ENCODE results near the gene IRAK2.
"Not testable (repeated sequence)": the region's sequence is repeated elsewhere in the genome, so short reads cannot be mapped to it uniquely, and the experiment has no call there.

Gene IRAK2

DNA sequence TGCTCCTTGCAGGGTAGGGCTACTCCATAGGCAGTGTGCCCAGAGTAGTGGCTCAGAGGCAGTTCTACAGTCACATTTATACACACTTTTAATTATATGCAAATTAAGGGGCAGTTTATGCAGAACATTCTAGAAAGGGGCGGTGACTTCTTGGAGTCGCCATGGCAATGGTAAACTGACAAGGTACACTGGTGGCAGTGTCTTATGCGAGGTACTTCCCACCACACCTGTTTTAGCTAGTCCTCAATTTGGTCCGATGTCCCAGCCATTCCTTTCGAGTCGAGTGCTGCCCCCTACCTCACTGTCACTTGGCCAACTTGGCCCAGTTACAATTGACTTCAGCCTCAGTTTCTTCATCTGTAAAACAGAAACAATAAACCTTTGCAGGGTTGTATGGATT is 3.8 kb upstream of the IRAK2 start:
- no peak for DNase-seq (ENCODE audit: low read depth)

DNA sequence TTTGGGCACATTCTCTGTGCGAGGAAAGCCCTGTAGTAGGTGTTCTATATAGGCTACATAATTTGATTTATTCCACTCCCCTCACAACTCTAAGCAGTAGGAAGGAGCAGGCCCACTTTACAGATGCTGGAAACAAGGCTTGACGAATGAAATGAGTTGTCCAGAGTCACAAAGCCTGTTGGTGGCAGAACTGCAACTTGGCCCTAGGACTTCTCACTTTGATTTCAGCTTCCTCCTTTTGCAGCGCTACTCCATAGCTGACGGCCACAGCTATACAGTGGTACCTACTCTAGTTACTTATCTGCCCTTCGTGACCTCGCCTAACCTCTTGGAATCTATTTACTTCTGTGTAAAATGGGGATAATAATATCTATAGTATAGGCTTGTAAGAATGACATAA is 2.5 kb upstream of the IRAK2 start:
- no peak for DNase-seq (ENCODE audit: low read depth)

DNA sequence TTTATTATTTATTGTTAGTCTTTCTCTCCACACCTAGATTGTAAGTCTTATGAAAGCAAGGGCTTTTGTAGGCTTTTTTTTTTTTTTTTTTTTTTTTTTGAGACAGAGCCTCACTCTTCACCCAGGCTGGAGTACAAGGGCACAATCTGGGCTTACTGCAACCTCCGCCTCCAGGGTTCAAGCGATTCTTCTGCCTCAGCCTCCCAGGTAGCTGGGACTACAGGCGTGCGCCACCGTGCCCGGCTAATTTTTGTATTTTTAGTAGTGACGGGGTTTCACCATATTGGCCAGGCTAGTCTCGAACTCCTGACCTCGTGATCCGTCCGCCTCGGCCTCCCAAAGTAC is 546 bp upstream of the IRAK2 start:
- not testable (repeated sequence) for DNase-seq (ENCODE audit: low read depth)

DNA sequence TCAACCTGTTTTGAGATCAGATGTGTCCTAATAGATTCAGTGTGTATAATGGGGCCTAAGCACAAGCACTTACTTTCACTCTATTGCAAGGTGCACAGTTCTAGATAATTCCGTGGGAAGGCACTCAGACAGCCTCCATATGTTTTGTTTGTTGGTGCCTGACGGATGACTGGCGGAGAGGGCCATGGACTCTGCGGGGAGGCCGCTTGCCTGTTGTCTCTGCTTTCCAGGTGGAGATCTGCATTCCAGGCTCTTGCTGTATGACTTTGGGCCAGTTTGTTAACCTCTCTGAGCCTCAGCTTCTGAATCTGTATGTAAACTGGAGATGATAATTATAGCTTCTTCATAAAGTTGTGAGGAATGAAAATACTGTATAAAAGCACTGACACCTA is 1.5 kb downstream of the IRAK2 start:
- no peak for DNase-seq (ENCODE audit: low read depth)

DNA sequence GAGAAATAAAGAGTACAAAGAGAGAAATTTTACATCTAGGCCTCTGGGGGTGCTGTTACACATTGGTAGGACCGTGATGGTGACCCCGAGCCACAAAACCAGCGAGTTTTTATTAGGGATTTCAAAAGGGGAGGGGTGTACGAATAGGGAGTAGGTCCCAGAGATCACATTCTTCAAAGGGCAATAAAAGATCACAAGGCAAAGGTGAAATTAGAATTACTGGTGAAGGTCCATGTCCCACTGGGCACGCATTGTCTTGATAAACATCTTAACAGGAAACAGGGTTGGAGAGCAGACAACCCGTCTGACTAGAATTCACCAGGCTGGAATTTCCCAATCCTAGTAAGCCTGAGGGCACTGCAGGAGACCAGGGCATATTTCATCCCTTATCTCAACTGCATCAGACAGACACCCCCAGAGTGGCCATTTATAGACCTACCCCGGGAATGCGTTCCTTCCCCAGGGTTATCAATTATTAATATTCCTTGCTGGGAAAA is 4.3 kb downstream of the IRAK2 start:
- no peak for DNase-seq (ENCODE audit: low read depth)

DNA sequence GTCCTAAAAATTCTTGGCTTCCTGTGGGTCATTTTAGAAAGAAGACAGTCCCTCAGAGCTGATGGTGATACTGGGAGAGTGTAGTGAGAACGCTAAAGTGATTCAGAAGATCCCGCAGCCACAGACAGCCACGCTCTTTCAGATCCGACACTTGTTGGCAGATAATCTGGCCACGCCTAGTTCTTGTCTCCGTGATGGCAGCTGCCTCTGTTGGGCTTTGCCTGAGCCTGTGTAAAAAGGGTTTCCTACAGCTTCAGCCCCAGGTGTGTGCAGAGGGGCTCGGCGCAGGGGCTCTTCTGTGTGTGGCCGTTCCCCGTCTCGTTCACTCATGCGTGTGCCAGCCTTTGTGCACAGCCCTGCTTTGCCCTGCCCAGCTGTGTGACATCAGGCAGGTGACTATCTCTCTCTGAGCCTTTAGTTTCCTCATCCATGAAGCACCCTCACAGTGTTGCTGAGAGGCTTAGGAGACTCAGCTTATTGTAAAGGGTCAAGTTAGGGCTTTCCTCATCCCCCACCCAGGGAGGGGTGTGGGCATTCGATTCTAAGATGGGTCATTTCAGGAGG is 6.3 kb downstream of the IRAK2 start:
- DNase-seq (ENCODE audit: low read depth) = no peak

DNA sequence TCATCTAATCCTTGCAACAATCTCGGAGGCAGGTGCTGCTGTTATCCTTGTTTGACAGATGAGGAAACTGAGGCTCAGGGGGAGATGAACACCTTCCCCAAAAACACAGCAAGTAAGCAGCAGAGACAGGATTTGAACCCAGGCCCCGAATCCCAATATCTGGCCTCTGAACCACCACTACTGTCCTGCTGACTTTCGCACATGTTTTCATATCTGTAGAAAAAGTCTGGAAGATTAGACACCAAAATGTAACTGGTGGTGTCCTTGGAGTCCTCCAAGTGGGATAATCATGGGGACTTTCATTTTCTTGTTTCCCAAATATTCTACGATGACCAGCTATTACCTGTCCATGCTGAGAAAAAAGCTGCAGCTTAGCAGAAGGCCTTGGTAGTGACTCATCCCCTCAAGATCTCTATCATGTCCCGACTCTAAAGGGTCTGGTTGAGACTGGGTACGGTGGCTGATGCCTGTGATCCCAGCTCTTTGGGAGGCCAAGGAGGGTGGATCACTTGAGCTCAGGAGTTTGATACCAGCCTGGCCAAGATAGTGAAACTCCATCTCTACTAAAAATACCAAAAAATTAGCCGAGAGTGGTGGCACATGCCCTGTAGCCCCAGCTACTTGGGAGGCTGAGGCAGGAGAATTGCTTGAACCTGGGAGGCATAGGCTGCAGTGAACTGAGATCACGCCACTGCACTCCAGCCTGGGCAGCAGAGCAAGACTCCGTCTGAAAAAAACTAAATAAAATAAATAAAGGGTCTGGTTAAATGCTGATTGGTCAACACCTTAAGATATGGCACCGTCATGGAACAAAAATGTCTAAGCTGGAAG is 8.6 kb downstream of the IRAK2 start:
- DNase-seq (ENCODE audit: low read depth) = no peak

DNA sequence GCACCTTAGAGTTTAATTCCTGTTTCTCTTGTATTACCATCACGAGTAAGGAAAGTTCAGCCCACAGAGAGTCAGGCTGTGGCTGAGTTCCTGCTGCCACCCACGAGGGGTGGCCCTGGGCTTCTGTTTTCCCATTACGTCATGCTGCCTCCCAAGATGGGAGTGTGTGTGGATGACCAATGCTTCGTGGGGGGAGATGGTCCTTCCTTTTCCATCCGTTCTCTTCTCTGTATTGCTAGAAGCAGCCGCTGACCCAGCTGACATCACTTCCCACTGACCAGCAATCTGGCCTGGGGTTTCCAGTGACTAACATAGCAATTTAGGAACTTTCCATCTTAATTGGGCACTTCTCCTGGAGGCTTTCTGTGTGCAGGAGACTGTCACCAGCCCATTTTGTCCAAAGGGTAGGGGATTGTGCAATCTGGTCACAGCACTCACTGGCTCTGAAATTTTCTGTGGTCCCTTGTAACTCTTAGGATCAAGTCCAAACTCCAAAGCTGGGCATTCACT is 9.3 kb downstream of the IRAK2 start:
- DNase-seq (ENCODE audit: low read depth) = no peak

DNA sequence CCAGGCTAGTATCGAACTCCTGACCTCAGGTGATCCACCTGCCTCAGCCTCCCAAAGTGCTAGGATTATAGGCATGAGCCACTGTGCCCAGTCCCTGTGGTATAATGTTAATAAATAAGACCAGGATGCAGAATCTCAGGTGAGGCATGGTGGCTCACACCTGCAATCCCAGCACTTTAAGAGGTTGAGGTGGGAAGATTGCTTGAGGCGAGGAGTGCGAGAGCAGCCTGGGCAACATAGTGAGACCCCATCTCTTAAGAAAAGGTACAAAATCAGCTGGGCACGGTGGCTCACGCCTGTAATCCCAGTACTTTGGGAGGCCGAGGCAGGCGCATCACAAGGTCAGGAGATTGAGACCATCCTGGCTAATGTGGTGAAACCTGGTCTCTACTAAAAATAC is 10.6 kb downstream of the IRAK2 start:
- DNase-seq (ENCODE audit: low read depth) = not testable (repeated sequence)

DNA sequence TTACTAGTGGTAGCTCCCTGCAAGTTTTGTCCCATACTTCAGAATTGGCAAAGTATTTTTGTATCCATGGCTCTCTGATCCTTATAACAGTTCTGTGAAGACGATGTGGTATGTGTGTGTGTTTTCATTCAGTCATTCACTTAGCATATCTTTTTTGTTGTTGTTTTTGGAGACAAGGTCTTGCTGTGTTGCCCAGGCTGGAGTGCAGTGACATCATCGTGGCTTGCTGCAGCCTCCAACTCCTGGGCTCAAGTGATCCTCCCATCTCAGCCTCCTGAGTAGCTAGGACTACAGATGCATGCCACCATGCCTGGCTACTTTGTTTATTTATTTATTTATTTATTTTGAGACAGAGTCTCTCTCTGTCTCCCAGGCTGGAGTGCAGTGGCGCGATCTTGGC is 11.4 kb downstream of the IRAK2 start:
- not testable (repeated sequence) for DNase-seq (ENCODE audit: low read depth)

DNA sequence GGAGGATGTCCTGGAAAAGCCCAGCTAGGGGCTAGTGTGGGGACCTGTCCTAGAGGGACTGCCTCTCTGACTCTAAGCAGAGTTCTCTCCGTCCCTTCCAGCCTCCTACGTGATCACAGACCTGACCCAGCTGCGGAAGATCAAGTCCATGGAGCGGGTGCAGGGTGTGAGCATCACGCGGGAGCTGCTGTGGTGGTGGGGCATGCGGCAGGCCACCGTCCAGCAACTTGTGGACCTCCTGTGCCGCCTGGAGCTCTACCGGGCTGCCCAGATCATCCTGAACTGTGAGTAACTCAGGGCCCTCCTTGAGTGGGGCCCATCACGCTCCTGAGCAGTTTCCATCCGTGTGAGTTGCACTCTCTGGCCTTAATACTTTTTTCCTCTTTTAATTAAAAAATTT is 13.0 kb downstream of the IRAK2 start:
- no peak for DNase-seq (ENCODE audit: low read depth)

DNA sequence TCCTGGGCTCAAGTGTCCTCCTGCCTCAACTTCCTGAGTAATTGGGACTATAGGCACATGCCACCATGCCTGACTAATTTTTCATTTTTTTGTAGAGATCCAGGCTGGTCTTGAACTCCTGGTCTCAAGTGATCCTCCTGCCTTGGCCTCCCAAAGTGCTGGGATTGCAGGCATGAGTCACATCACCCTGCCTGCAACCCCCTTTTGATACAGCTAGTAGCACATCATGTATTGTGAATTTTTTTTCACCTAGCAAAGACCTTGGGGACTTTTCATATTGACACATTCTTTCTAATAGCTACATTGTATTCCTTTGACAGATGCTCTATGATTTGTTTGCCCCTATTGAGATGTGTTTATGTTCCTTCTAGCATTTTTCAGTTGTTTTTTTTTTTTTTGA is 14.2 kb downstream of the IRAK2 start:
- no peak for DNase-seq (ENCODE audit: low read depth)

DNA sequence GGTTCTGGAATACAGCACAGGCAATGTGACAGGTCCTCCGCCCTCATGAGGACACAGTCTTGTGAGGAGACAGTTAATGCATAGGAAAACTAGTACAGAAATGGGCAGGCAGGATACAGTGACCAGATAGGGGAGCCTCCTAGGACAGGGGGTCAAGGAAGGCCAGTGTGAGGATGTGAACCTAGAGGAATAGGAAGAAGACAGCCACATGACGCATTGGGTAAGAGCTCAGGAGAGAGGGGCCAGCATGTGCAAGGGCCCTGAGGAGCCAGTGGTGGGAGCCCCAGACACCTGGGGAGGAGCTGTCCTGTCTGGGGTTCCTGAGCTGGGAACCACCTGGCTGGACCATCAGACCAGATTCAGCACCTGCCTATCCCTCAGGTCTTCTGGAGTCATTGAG is 15.6 kb downstream of the IRAK2 start:
- no peak for DNase-seq (ENCODE audit: low read depth)

DNA sequence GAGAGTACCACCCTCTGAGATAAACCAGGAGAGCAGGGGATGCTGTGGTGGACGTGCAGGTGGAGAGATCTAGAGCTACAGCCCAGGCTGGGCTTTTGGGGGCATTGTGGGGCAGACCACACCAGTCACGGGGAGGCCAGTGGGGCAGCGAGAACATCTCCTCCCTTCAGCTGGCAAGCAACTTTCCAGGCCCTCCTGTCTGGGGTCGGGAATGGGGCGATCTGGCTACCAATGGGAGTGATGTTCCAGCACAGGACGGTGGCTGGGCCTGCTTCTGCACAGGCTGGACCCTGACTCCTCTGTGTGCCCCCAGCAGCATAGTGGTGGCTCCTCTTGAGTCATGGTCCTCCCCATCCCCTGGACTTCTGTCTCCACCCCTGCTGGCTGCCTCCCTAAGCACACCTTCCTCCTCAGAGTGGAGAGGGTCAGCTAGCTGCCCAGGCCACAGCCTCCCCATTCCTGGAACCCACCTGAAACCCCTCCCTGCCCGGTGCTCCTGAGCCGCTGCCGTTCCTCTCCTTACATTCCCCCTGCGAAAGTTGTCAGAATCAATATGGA is 16.1 kb downstream of the IRAK2 start:
- no peak for DNase-seq (ENCODE audit: low read depth)

DNA sequence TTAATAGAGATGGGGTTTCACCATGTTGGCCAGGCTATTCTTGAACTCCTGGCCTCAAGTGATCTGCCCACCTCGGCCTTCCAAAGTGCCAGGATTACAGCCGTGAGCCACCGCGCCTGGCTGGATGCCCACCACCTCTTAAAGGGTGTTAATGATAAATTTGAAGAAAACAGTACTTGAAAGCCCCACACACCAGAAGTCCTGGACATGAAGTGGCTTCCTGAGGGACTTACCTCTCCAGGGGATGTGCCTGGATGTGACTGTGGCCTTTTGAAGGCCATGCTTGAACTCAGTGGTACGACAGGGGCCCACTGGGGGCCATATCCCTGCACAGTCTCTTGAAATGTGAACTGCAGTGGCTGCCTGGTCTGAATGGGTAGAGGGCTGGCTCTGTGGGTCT is 18.2 kb downstream of the IRAK2 start:
- no peak for DNase-seq (ENCODE audit: low read depth)

DNA sequence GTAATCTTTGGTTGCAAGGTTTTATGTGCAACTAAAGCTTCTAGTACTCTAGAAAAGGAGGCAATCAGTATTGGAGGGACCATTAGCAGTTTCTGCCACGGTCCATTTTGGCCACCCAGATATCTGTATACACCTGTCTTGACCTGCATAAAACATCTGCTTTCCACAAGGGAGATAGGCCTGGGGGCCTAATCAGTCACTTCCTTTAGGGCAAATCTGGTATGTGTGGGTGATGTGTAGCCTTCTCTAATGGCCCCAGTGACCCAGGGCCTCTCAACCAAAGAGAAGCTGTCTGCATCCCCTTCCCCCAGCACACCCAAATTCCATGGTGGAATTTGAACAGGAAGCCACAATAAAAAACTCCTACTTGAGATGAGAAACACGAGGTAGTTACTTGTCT is 19.5 kb downstream of the IRAK2 start:
- DNase-seq (ENCODE audit: low read depth) = no peak

DNA sequence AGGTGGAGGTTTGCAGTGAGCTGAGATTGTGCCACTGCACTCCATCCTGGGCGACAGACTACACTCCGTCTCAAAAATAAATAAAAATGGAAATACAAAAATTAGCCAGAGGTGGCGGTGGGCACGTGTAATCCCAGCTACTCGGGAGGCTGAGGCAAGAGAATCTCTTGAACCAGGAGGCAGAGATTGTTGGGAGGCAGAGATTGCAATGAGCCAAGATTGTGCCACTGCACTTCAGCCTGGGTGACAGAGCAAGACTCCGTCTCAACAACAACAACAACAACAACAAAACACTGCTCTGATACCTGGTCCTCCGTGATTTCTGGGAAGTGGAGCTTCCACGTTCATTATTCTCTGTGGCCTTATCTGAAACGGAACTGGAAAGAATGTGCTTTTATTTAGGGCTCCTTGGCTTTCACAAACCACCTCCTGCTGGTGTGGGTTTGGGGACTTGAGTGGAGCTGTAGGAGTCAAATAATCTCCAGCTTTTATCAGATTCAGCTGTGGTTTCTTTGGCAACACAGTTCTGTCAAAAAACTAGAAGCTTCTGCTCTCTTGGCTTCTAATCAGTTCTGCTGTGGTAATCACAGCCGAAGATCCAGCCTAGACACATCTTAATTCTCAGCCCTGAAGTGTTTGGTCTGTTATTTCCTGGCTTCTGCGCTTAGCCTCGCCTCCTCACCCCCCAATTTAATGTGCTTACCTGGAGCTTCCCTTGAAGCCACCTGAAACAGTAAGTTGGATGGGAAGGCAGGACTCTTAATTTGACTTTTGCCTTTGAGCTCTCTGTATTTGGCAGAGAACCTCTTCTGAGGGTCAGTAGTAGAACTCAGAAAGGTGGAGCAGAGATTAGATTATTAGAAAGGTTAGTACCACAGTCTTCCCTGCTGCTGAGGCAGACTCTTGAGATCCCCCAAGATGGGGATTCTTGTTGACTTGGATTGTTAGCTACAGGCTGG is 21.4 kb downstream of the IRAK2 start:
- no peak for DNase-seq (ENCODE audit: low read depth)

DNA sequence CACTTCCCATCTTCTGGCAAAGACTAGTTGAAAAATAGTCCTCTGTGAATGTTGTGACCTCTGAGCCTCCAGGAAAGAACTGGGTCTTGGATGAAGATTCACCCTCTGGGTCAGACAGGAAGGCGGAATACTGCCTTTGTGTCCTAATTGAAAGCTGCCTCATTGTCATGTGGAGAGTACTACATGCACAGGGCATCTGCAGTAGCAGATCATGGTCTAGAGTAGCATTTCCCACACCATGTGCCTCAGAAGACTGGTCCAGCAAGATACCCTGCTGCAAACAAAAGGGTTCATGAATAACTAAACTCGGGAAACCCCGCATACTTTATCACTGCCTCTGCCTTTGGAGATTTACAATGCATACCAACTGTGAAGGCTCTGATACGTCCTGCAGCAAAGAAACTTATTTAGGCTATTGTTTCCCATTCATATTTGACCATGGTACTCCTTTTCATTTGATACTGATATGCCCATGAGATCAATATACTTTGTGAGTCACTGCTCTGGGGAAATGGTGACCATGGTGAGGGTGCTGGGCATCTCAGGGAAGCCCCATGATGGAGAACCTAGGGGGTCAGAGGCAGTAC is 22.7 kb downstream of the IRAK2 start:
- no peak for DNase-seq (ENCODE audit: low read depth)

DNA sequence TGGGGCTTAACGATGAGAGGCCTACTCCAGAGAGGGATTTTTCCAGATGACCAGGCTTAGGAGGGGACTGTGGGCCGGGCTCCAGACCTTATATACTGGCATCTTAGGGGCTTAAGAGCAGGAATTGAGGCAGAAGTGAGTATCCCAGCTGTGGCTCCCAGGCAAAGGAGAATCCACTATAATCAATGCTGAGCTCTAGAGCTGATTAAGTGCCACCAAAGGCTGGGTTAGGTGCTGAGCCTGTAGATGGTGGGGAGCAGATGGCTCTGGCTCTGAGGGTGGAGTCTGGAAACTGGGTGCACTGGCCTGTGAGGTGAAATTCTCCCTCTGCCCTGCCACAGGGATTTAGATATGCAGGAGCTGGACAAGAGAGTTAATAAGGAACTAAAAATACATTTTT is 23.2 kb downstream of the IRAK2 start:
- no peak for DNase-seq (ENCODE audit: low read depth)

DNA sequence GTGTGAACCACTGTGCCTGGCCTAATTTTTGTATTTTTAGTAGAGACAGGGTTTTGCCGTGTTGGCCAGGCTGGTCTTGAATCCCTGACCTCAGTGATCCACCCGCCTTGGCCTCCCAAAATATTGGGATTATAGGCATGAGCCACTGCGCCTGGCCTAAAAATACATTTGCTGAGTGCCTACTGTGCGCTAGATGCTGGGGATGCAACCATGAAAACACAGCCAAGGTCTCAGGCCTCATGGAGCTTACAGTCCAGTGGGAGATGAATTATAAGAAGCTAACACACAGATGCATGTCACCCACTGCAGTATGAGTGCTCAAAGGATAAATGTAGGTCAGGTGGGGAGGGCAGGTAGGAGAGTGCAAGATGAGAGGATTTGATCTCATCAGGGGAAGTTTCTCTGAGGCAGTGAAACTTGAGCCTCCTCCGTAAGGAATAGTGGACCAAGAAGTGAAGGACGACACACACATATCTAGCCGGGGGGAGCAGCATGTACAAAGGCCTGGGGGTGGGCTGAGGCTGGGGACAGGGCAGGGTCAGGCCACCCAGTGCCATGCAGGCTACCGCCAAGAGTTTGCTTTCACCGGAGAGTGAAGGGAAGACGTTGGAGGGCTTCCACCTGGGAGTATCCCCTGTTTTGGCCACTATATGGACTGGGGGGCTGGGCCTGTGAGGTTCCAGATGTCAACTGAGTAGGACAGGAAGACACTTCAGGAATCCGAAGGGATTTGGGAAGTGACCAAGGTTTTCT is 24.3 kb downstream of the IRAK2 start:
- no peak for DNase-seq (ENCODE audit: low read depth)

All from stimulated activated CD8-positive, alpha-beta memory T cell treated with anti-CD3 and anti-CD28 coated beads, Interleukin-15, amount 100 ng/mL, for 1 hour (primary cell).